ENCODE measurements around the gene ERC2.

Gene ERC2

DNA sequence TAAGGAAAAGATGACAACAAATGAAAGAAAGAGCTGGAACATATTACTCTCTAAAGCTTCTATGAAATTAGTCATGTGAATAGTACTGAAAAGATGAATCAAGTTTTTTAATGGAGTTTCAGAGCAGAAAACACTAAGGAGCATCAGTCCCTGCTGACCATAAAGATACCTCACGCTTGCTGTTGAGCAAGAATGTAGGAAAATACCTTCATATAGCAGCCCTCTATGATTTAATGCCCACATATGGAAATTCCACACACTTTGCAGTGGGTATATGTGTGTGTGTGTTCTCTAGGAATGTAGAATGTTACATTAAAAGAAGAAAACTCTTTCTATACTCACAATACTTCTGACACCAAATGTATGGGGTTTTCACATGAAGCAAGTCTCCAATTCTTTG is 355.0 kb downstream of the ERC2 start:
- no peaks in the 10 kb centered on the region for H3K36me3 ChIP-seq (ENCODE audit: insufficient read depth, low read length)
- H3K4me2 ChIP-seq (ENCODE audit: low read length) = no peak overlapping the region
- TF ChIP-seq EZH2 (IDR thresholded peaks at IDR 0.05; ENCODE audit: borderline replicate concordance, low read length) = no peak
- TF ChIP-seq, protein P1, sequence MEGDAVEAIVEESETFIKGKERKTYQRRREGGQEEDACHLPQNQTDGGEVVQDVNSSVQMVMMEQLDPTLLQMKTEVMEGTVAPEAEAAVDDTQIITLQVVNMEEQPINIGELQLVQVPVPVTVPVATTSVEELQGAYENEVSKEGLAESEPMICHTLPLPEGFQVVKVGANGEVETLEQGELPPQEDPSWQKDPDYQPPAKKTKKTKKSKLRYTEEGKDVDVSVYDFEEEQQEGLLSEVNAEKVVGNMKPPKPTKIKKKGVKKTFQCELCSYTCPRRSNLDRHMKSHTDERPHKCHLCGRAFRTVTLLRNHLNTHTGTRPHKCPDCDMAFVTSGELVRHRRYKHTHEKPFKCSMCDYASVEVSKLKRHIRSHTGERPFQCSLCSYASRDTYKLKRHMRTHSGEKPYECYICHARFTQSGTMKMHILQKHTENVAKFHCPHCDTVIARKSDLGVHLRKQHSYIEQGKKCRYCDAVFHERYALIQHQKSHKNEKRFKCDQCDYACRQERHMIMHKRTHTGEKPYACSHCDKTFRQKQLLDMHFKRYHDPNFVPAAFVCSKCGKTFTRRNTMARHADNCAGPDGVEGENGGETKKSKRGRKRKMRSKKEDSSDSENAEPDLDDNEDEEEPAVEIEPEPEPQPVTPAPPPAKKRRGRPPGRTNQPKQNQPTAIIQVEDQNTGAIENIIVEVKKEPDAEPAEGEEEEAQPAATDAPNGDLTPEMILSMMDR (IDR thresholded peaks at IDR 0.05; ENCODE audit: low read length) = no peak
- H3K9ac ChIP-seq (ENCODE audit: low read length) = no peak overlapping the region
- H3K27me3 ChIP-seq (ENCODE audit: insufficient read depth, low read length) = no peaks in the 10 kb centered on the region
- no peaks in the 10 kb centered on the region for H4K20me1 ChIP-seq (ENCODE audit: insufficient read depth, low read length)
- no peak overlapping the region for H2AFZ ChIP-seq (ENCODE audit: low read length)
- no peaks in the 10 kb centered on the region for H3K4me1 ChIP-seq (ENCODE audit: insufficient read depth, low read length, severe bottlenecking)
- H3K9me2 ChIP-seq (ENCODE audit: low read depth, low read length) = no peaks in the 10 kb centered on the region
- no peak overlapping the region for H3K4me3 ChIP-seq (ENCODE audit: low read depth, low read length, poor library complexity, severe bottlenecking)
- H3K27ac ChIP-seq (ENCODE audit: low read depth, low read length, poor library complexity, severe bottlenecking) = no peak overlapping the region
- H3K79me2 ChIP-seq (ENCODE audit: insufficient read depth, low read length) = no peaks in the 10 kb centered on the region
- no peaks in the 10 kb centered on the region for H3K9me3 ChIP-seq (ENCODE audit: low read length)
- H3F3A ChIP-seq (ENCODE audit: insufficient read depth, low read length) = no peaks in the 10 kb centered on the region

DNA sequence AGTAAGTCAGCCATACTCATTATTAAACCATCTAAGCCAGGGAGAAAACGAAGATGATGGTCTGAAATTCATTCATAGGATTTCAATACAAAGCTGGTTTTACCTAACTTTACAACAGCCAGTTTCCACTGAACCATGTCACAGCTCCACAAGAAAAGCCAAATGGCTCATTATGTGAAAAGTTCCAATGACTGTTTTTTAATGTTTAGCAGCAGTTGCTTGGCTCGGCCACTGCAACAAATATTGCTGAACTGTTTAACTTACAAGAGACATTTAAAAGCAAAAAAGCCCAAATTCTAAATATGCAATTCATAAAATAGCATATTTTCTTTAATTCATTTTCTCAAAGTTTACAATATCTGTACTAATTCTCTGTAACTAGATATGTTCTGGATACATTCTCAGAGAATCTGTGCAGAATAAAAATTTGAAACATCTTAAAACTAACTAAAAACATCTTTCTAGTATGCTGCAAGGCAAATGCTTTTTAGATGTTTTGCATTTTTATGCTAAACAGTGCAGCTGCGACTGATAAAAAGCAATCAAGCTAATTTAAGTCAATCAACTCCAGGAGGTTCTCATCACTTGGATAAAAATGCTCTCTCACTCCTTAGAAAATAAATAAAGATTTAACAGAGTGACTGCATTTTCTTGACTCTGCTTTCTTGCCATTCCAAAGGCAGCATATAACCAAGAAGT is 356.5 kb downstream of the ERC2 start:
- Histone ChIP-seq H3K4me1 (ENCODE audit: insufficient read depth, low read length, severe bottlenecking) (no peaks in the 10 kb centered on the region), H3K36me3 (ENCODE audit: insufficient read depth, low read length) (no peaks in the 10 kb centered on the region), H3K9ac (ENCODE audit: low read length) (no peak overlapping the region), H3K27me3 (ENCODE audit: insufficient read depth, low read length) (no peaks in the 10 kb centered on the region), H3K27ac (ENCODE audit: low read depth, low read length, poor library complexity, severe bottlenecking) (no peak overlapping the region), H4K20me1 (ENCODE audit: insufficient read depth, low read length) (no peaks in the 10 kb centered on the region), H2AFZ (ENCODE audit: low read length) (no peak overlapping the region), H3K4me2 (ENCODE audit: low read length) (no peak overlapping the region), H3K9me2 (ENCODE audit: low read depth, low read length) (no peaks in the 10 kb centered on the region), H3K9me3 (ENCODE audit: low read length) (no peaks in the 10 kb centered on the region), H3K79me2 (ENCODE audit: insufficient read depth, low read length) (no peaks in the 10 kb centered on the region), H3K4me3 (ENCODE audit: low read depth, low read length, poor library complexity, severe bottlenecking) (no peak overlapping the region), H3F3A (ENCODE audit: insufficient read depth, low read length) (no peaks in the 10 kb centered on the region)
- TF ChIP-seq EZH2 (IDR thresholded peaks at IDR 0.05; ENCODE audit: borderline replicate concordance, low read length) = no peak
- TF ChIP-seq, protein P1 (IDR thresholded peaks at IDR 0.05; ENCODE audit: low read length) = no peak

DNA sequence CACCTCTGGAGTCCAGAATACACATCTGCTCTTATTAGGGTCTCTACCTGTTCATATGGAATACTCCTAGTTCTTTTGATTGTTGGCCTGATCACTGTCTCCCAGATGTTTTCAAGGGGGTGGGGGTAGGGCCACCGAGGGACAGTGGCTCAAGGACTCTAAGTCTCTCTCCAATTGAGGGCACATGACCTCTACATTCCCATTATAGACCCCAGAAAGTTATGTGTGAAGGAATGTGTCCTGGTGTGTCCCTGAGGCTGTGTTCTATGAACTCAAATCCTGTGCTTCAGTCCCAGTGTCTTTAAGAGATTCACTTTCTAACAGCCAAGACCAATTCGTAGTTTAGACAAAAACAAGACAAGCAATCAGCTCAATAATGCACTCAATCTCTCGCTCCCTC is 357.4 kb downstream of the ERC2 start:
- H3K27me3 ChIP-seq (ENCODE audit: insufficient read depth, low read length) = no peaks in the 10 kb centered on the region
- no peaks in the 10 kb centered on the region for H3K4me1 ChIP-seq (ENCODE audit: insufficient read depth, low read length, severe bottlenecking)
- no peak for TF ChIP-seq EZH2 (IDR thresholded peaks at IDR 0.05; ENCODE audit: borderline replicate concordance, low read length)
- TF ChIP-seq, protein P1 (IDR thresholded peaks at IDR 0.05; ENCODE audit: low read length) = no peak
- H3K27ac ChIP-seq (ENCODE audit: low read depth, low read length, poor library complexity, severe bottlenecking) = no peak overlapping the region
- no peaks in the 10 kb centered on the region for H3F3A ChIP-seq (ENCODE audit: insufficient read depth, low read length)
- H3K79me2 ChIP-seq (ENCODE audit: insufficient read depth, low read length) = no peaks in the 10 kb centered on the region
- H4K20me1 ChIP-seq (ENCODE audit: insufficient read depth, low read length) = no peaks in the 10 kb centered on the region
- H3K36me3 ChIP-seq (ENCODE audit: insufficient read depth, low read length) = no peaks in the 10 kb centered on the region
- no peak overlapping the region for H2AFZ ChIP-seq (ENCODE audit: low read length)
- no peaks in the 10 kb centered on the region for H3K9me3 ChIP-seq (ENCODE audit: low read length)
- no peak overlapping the region for H3K4me3 ChIP-seq (ENCODE audit: low read depth, low read length, poor library complexity, severe bottlenecking)
- H3K4me2 ChIP-seq (ENCODE audit: low read length) = no peak overlapping the region
- no peaks in the 10 kb centered on the region for H3K9me2 ChIP-seq (ENCODE audit: low read depth, low read length)
- no peak overlapping the region for H3K9ac ChIP-seq (ENCODE audit: low read length)
